GM21723 (cell line): ENCODE measurements around the gene ALB.

ENCODE experiments used
- ATAC-seq: cut with Tn5 transposase; IDR thresholded peaks from one replicate; pipeline ENCODE4 v1.9.1; 2021; ENCODE audit warnings: mild to moderate bottlenecking, moderate library complexity; ENCODE audit not compliant: unreplicated experiment

The ALB gene

GRCh38 chr4:73450398-73451004, 46.4 kb downstream of the ALB start:
- ATAC-seq = no peak

DNA sequence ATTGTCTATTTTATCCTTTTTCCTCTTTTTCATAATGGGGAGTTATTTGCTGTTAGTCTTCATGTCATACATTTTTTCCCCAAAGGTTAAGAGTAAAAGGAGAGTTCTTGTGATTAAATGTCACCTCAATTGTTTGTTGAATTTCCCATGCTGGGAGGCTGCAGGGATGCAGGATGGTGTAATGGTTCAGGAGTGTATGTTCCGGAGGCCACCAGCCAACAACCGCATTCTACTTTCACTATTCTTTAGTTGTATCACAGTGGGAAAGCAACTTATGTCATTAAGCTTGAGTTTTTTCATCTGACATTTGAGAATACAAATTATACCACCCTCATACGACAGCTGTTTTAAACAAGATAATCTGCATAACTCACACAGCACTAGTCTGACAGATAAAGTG, 47.3 kb downstream of the ALB start:
- ATAC-seq = no peak

DNA sequence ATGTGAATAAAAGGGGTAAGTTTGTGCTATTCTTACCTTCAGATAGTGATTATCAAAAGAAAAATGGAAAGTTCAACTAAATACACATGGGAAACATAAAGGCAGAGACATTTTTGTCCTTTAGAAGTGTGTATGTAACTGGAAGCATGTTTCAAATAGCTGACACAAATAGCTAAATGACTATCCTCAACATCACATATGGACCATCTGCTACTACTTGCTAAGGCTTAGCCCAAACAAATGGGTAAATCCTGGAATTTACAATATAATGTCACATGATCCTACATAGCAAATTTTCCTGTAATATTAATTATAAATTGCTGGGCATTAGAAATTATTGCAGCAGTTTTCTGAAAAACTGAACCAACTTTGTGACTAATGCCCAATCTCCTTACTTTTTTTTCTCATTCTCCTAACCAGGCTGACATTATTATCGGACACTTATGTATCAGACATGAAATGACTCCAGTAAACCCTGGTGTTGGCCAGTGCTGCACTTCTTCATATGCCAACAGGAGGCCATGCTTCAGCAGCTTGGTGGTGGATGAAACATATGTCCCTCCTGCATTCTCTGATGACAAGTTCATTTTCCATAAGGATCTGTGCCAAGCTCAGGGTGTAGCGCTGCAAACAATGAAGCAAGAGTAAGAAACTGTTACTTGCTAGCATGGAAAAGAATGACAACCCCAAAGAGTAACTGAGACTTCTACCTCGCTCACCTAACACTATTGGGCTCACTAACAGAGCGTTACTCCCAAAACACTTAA, 48.1 kb downstream of the ALB start:
- ATAC-seq = no peak

- ATAC-seq = no peak
Measured at GRCh38 chr4:73452953-73453700, 49.0 kb downstream of the ALB start.

DNA sequence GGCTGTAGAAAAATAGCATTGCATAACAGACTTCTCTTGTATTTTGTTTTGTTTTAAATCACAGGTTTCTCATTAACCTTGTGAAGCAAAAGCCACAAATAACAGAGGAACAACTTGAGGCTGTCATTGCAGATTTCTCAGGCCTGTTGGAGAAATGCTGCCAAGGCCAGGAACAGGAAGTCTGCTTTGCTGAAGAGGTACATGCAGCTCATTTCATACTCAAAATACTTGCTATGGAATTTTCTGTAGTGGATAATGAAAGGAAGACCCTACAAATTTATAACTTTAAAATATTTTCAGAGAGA, 49.6 kb downstream of the ALB start:
- ATAC-seq = no peak

DNA sequence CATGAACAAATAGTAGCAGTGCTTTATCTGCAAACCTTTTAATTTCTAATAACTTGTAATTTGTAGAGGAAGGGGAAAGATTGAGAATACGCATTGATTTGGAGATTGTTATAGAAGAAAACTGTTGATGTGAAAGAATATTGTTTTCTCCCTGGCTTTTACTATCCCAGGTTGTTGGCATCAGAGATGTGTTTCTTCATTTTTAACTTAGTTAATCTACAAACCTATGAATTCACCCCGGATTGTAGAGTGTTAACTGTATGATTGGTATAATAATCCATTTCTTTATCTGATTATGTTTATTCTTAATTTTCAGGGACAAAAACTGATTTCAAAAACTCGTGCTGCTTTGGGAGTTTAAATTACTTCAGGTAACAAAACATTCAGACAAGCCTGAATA, 50.8 kb downstream of the ALB start:
- no peak for ATAC-seq

DNA sequence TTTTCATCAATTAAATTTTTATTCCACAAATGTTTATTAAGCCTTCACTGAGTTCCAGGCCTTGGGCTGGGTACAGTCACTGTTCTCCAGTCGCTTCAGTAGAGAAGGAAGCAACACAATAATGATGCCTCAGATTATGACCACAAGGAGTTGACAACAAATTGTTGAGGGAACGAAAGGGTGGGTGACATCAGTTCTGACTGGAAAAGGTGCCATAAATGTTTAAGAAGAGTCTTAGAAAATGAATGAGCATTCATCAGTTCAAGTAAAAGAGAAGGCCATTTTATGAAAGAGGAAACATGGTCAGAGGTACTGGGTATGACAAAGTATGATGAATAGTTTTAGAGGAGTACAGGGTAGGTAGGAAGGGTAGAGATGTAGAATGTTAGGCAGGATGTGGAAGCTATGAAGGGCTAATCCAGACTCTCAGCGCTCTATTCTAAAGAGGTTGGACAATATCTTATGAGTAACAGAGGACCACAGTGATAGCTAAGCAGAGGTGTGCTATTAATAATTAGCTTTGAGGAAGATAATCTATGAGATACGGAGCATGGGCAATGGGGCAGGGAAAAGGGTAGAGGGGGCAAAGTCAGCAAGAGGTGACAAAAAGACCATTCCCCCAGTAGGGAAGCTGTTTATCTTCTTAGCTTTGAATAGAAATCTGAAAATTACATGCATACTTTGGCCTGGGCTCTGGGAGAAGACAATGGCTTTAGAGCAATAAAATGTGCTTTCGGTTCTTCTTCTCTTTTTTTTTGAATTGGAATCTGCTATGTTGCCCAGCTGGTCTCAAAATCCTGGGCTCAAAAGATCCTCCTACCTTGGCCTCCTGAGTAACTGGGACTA, 52.3 kb downstream of the ALB start:
- no peak for ATAC-seq

GRCh38 chr4:73458184-73459047, 54.3 kb downstream of the ALB start:
- ATAC-seq = no peak

DNA sequence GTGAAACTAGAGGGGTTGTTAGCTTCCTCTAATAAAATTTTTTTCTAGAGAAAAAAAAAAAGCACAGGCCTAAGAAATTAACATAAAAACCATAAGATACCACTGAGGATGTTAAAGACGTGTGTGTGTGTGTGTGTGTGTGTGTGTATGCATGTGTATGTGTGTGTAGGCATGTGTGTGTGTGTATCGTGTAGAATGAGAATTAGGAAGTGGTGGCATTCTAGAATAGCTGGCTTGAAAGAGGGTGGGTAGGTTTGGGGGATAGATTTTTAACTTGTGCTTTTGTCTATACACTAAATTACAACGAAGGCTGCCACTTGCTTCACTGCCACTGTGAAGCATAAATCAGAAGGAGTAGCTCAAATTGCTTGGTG, 54.9 kb downstream of the ALB start:
- ATAC-seq = no peak

DNA sequence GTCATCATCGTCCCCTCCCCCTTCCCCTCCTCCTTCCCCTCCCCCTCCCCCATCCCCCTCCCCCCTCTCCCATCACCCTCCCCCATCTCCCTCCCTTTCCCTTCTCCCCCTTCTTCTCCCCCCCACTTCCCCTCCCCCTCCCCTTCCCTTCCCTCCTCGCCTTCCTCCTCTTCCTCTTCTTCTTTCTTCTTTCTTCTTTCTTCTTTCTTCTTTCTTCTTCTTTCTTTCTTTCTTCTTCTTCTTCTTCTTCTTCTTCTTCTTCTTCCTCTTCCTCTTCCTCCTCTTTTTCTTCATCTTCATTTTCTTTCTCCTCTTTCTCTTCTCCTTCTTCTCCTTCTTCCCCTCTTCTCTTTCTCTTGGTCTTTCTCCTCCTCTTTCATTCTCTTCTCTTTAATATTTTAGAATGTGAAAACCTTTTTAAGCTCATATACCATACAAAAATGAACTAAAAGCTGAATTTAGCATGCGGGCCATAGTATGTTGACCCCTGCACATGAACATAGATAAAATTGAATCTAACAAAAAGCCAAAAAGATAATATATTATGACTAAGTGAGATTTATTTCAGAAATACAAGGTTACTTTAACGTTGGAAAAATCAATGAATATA, 56.9 kb downstream of the ALB start:
- ATAC-seq = no peak

- no peak for ATAC-seq
Measured at GRCh38 chr4:73468170-73468569, 64.1 kb downstream of the ALB start.

DNA sequence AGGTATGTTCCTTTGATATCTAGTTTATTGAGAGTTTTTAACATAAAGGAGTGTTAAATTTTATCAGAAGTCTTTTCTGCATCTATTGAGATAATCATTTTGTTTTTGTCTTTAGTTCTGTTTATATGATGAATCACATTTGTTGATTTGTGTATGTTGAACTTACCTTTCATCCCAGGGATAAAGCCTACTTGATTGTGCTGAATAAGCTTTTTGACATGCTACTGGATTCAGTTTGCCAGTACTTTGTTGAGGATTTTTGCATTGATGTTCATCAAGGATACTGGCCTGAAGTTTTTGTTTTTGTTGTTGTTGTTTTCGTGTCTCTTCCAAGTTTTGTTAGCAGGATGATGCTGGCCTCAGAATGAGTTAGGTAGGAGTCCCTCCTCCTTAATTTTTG, 66.6 kb downstream of the ALB start:
- ATAC-seq = no peak
